GM19351 (cell line): ENCODE data around the gene KCNQ2.

Experiments used
- ATAC-seq: cut with Tn5 transposase; IDR thresholded peaks from one replicate; pipeline ENCODE4 v1.9.1; 2021; ENCODE audit warnings: mild to moderate bottlenecking, moderate library complexity; ENCODE audit not compliant: unreplicated experiment

KCNQ2 gene

GRCh38 chr20:63420359-63421093 is 51.9 kb downstream of the KCNQ2 start:
- ATAC-seq = no peak

DNA sequence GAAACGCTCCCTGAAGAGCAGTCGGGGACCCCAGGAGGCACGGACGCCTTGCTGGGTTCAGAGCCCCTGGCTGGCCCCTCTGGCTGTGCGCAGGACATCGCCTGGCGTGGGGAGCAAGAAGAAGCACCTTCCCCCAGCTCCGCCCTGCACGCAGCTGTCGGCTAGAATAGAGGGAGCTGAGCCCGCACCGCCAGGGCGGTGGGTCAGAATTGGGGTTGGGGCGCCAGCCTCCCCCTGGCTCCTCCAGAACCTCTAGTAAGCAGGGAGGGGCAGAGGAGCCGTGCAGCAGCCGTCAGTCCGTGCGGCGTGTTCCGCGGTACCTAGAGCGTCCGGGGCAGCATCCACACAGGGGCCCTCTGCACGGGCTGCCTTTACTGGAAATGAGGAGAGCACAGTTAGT is 53.2 kb downstream of the KCNQ2 start:
- no peak for ATAC-seq

DNA sequence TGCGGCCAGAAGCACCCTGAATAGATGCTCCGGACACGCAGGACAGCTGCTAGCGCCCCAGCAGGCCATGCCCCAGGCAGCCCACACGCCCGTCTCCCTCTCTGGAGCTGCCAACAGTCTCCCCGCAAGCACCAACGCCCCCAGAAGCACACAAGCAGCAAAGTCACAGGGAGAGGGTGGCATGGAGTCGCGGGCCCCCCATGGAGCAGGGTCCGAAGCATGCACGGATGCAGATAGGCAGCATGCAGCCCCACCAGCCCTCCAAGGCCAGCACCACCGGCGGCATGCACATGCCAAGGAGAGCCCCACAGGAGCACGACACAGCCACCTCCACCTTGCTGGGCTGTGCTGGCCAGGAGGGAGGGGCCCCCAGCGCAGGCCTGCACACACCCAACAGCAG is 53.8 kb downstream of the KCNQ2 start:
- ATAC-seq = no peak

GRCh38 chr20:63417738-63418120 is 54.7 kb downstream of the KCNQ2 start:
- no peak for ATAC-seq

GRCh38 chr20:63417097-63417737 is 55.2 kb downstream of the KCNQ2 start:
- no peak for ATAC-seq

DNA sequence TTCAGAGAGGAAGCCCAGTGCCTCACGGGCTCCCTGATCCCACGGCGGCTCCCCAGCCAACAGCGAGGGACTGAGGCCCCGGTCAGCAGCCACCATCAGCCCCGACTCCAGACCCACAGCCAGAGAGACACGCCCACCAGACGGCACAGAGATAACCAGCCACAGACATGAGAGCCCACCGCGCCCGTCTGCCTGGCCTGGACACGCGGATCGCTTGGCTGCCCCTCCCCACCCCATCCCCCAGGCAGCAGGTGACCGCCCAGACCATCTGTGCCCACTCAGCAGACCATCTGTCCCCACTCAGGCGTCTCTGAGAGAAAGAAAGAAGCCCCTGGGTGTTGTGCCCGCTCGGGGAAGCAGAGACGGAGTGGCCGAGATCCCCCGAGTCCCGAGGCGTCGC is 55.8 kb downstream of the KCNQ2 start:
- no peak for ATAC-seq

DNA sequence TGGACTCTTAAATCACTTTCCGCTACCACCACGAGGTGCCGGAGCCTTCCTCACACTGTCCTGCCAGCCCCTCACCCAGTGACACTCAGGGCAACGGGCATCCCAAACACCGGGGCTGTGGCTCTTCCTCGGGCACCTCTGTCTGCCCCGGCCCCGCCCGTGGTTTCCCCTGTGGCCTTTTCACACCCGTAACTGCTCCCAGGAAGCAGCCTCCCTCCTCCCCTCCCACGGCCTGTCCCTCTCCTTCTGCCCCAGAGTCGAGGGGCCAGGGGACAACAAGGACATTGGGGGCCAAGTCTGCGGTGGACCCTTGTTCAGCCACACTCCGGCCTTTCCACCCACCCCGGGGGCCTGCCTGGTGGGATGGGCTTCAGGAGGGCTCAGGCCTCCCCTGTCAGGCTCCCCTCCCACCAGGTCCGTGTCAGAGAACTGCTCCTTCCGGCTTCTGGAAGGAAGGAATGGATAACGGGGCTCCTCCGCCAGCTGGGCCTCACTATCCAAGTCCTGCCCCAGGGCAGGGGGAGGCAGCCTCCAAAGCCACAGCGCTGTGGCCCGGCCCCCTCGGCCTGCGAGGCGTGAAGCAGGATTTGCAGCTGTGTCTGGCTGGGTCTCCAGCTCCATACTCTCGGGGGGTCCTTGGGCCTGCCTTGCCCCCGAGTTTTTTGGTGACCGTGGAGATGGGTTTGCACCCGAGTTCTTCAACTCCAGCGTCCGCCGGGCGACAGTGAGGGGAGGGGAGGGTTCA is 56.6 kb downstream of the KCNQ2 start:
- no peak for ATAC-seq

- ATAC-seq = no peak
Measured at GRCh38 chr20:63414720-63415430, 57.6 kb downstream of the KCNQ2 start.

GRCh38 chr20:63413963-63414684 is 58.3 kb downstream of the KCNQ2 start:
- ATAC-seq = no peak

GRCh38 chr20:63413323-63413722 is 59.1 kb downstream of the KCNQ2 start:
- ATAC-seq = no peak

- no peak for ATAC-seq
Measured at GRCh38 chr20:63412889-63413288, 59.6 kb downstream of the KCNQ2 start.

GRCh38 chr20:63411898-63412631 is 60.4 kb downstream of the KCNQ2 start:
- ATAC-seq = no peak

DNA sequence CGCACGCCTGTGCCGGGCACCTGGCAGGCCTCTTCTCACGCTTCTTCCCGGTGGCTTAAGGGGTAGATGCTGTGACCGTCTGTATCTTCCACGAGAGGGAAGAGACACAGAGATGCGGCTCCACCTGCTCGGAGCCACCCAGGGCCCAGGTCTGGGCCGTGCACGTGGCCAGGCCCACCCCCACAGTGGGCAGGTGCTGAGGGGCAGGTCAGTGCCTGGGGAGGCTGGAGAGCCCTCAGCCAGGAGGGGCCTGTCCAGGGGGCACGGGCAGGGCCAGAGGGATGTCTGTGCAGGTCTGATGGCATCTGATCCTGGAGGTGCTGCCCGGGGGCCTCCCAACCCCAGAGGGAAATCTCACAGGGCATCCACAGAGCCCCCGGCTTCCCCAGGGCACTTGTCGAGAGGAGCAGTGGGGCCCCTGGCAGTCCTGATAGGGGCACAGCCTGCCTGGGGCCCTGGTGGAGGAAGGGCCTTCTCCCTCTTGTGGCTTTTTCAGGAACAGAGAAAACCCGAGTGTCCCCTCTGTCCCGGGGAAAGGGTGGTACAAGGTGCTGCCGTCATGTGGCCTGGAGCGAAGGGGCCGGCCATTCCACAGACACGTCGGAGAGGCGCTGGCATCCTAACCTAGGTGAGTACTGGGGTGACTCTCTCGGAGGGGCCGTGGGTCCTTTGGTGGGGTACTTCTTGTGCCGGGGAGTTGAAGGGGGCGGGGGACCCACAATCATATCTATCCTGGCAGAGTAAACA is 61.1 kb downstream of the KCNQ2 start:
- no peak for ATAC-seq

- ATAC-seq = no peak
Measured at GRCh38 chr20:63409834-63410435, 62.5 kb downstream of the KCNQ2 start.

DNA sequence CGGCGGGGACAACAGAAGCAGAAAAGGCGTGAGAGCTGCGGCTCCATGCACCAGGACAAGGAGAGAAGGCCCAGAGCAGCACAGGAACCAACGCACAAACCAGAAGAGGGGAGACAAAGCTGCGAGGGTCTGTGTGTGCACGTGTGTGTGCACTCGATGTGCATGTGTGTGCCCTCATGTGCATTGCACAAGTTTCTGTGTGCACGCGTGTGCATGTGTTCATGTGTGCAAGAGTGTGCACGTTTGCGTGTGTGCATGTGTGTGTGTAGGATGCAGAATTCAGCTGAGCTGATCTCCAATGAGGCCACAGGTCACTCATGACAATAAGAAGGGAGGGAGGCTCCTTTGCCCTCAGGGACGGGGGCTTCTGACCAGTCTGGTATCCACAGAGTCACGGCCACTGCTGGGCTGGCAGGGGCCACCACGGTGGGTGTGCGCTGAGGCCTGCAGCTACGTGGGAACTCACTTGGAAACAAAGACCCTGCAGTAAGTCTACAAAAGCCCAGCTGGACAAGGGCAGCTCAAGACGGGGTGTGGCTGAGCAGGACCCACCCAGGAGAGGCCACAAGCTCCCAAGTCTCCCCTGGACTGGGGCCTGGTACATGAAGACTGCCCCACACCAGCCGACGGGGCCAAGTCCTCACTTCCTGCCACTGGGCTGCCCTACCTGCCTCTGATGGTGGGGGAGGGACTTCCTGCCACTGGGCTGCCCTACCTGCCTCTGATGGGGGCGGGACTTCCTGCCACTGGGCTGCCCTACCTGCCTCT is 63.2 kb downstream of the KCNQ2 start:
- no peak for ATAC-seq

GRCh38 chr20:63408684-63409046 is 63.8 kb downstream of the KCNQ2 start:
- no peak for ATAC-seq

DNA sequence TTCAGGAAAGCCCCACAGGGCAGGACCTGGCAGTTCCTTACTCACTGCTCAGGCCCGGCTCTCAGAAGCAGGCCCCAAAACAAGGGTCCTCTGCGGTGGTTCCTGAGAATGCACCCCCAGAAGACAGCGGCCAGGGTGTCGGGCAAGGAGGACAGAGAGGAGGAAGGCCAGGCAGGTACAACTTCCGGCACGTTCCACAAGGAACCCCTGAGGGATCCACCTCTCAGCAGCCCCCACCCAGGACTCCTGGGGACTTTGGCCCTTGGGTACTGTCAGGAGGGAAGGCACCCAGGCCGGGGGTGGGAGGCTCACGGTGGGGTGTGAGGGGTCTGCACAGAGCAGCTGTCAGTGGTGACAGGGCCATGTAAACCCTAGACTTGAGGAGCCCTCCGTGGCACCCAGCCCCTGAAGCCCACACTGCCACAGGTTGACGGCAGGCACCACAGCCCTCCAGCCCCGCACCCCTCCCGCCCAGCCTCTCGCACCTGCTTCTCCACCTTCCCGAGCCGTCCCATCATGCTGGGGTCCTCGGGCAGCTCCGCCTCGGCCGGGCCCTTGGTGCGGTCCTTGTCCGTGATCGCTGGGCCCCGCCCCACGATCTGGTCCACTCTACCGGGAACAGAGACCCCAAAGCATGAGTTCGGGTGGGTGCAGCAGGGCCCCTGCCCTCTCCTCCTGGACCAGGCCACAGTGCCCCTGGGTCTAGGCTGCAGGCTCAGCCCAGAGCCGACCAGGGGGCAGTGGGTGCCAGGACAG is 64.3 kb downstream of the KCNQ2 start:
- no peak for ATAC-seq
